ENCODE results near the gene CWH43.

DNA sequence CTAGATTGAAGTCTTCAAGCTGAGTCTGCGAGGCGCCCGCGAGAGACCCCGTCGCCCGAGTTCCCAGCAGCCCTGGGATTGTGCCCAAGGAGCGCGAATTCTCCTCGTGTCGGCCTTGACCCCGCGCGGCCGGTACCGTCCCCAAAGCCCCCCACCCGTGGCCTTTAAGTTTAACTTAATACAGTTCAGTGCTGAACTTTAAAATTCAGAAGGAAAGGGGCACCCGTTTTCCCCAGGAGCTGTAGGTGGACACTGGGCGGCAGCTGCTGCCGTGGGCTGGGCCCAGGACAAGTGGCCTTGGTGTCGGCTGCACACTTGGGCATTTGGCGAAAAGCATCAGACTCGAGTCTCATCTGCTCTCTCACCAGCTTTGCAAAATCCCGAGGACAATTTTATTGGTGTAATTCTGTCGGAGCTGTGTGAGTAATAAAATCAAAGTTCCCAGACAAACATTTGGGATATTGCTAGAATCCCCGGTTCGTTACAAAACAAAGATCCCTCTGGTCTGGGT, 634 bp downstream of the CWH43 start:
- TF ChIP-seq, protein P1, sequence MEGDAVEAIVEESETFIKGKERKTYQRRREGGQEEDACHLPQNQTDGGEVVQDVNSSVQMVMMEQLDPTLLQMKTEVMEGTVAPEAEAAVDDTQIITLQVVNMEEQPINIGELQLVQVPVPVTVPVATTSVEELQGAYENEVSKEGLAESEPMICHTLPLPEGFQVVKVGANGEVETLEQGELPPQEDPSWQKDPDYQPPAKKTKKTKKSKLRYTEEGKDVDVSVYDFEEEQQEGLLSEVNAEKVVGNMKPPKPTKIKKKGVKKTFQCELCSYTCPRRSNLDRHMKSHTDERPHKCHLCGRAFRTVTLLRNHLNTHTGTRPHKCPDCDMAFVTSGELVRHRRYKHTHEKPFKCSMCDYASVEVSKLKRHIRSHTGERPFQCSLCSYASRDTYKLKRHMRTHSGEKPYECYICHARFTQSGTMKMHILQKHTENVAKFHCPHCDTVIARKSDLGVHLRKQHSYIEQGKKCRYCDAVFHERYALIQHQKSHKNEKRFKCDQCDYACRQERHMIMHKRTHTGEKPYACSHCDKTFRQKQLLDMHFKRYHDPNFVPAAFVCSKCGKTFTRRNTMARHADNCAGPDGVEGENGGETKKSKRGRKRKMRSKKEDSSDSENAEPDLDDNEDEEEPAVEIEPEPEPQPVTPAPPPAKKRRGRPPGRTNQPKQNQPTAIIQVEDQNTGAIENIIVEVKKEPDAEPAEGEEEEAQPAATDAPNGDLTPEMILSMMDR (IDR thresholded peaks at IDR 0.05) = no peak
- TF ChIP-seq RCOR1 (IDR thresholded peaks at IDR 0.05; ENCODE audit: low read length) (no peak), TCF12 (IDR thresholded peaks at IDR 0.05) (no peak), TAF1 (IDR thresholded peaks at IDR 0.05; ENCODE audit: borderline replicate concordance, low read depth, low read length) (no peak), TEAD4 (IDR thresholded peaks at IDR 0.05; ENCODE audit: borderline replicate concordance, insufficient read depth) (no peak), POLR2AphosphoS5 (IDR thresholded peaks at IDR 0.05; ENCODE audit: low read depth, low read length) (no peak), SMC3 (IDR thresholded peaks at IDR 0.05; ENCODE audit: low read depth, low read length) (no peak), FOXJ3 (CRISPR knock-in tag; IDR thresholded peaks at IDR 0.05) (no peak), NRF1 (IDR thresholded peaks at IDR 0.05; ENCODE audit: low read depth, low read length) (no peak), YY1 (IDR thresholded peaks at IDR 0.05; ENCODE audit: low read depth) (no peak)
- TF ChIP-seq, protein P2, sequence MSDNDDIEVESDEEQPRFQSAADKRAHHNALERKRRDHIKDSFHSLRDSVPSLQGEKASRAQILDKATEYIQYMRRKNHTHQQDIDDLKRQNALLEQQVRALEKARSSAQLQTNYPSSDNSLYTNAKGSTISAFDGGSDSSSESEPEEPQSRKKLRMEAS (IDR thresholded peaks at IDR 0.05; ENCODE audit: low read depth) = no peak
